Measurements from ENCODE around the gene ATP2B1. TPM values are rescaled to one million over a fixed set of nuclear protein-coding genes. Genes with fewer than 3 reads are reported as not detected.

Gene ATP2B1
- total RNA-seq, 3 donors from 2014 or later = 48.4 to 83.2 (median 60.2) TPM

- ATAC-seq = no peak
- intact Hi-C loops (cut with DNase I, micrococcal nuclease) = no loop called here
- Histone ChIP-seq H3K4me3 (no peak overlapping the region), H3K36me3 (ENCODE audit: low read depth) (no peaks in the 10 kb centered on the region), H3K4me1 (ENCODE audit: low read depth) (no peaks in the 10 kb centered on the region), H3K9me3 (no peaks in the 10 kb centered on the region)
- DNase-seq = no peak
- TF ChIP-seq CTCF (IDR thresholded peaks at IDR 0.05) = no peak
Measured at GRCh38 chr12:89695100-89695499, 13.5 kb downstream of the ATP2B1 start.

GRCh38 chr12:89694542-89694941 lies 14.1 kb downstream of the ATP2B1 start:
- DNase-seq = no peak
- ATAC-seq = no peak
- no peak for TF ChIP-seq CTCF (IDR thresholded peaks at IDR 0.05)
- Histone ChIP-seq H3K9me3 (no peaks in the 10 kb centered on the region), H3K4me3 (no peak overlapping the region), H3K36me3 (ENCODE audit: low read depth) (no peaks in the 10 kb centered on the region), H3K4me1 (ENCODE audit: low read depth) (no peaks in the 10 kb centered on the region)
- intact Hi-C loops (cut with DNase I, micrococcal nuclease) = no loop called here

GRCh38 chr12:89693639-89694202 lies 14.9 kb downstream of the ATP2B1 start:
- Histone ChIP-seq H3K4me1 (ENCODE audit: low read depth) (no peaks in the 10 kb centered on the region), H3K9me3 (no peaks in the 10 kb centered on the region), H3K4me3 (no peak overlapping the region), H3K36me3 (ENCODE audit: low read depth) (no peaks in the 10 kb centered on the region)
- no peak for DNase-seq
- TF ChIP-seq CTCF (IDR thresholded peaks at IDR 0.05) = no peak
- no peak for ATAC-seq
- intact Hi-C loops (cut with DNase I, micrococcal nuclease) = no loop called here

- Histone ChIP-seq H3K9me3 (no peaks in the 10 kb centered on the region), H3K4me3 (no peak overlapping the region), H3K4me1 (ENCODE audit: low read depth) (peaks cover 8% of the 10 kb centered on the region), H3K36me3 (ENCODE audit: low read depth) (no peaks in the 10 kb centered on the region)
- DNase-seq = no peak
- intact Hi-C loops (cut with DNase I, micrococcal nuclease) = no loop called here
- ATAC-seq = no peak
- TF ChIP-seq CTCF (IDR thresholded peaks at IDR 0.05) = no peak
Measured at GRCh38 chr12:89692439-89692838, 16.2 kb downstream of the ATP2B1 start.

GRCh38 chr12:89691659-89692058 lies 17.0 kb downstream of the ATP2B1 start:
- no peaks in the 10 kb centered on the region for H3K36me3 ChIP-seq (ENCODE audit: low read depth)
- H3K4me1 ChIP-seq (ENCODE audit: low read depth) = peaks cover 13% of the 10 kb centered on the region
- H3K4me3 ChIP-seq = no peak overlapping the region
- ATAC-seq (no peak), DNase-seq (no peak)
- TF ChIP-seq CTCF (IDR thresholded peaks at IDR 0.05) = no peak
- intact Hi-C loops (cut with DNase I, micrococcal nuclease) = no loop called here
- H3K9me3 ChIP-seq = no peaks in the 10 kb centered on the region

GRCh38 chr12:89690925-89691324 lies 17.7 kb downstream of the ATP2B1 start:
- no peaks in the 10 kb centered on the region for H3K36me3 ChIP-seq (ENCODE audit: low read depth)
- peaks cover 13% of the 10 kb centered on the region for H3K4me1 ChIP-seq (ENCODE audit: low read depth)
- no peak for ATAC-seq
- no peak for DNase-seq
- TF ChIP-seq CTCF (IDR thresholded peaks at IDR 0.05) = no peak
- intact Hi-C loops (cut with DNase I, micrococcal nuclease) = no loop called here
- H3K4me3 ChIP-seq = no peak overlapping the region
- no peaks in the 10 kb centered on the region for H3K9me3 ChIP-seq
